ENCODE measurements around the gene PRDM16.

PRDM16 gene

DNA sequence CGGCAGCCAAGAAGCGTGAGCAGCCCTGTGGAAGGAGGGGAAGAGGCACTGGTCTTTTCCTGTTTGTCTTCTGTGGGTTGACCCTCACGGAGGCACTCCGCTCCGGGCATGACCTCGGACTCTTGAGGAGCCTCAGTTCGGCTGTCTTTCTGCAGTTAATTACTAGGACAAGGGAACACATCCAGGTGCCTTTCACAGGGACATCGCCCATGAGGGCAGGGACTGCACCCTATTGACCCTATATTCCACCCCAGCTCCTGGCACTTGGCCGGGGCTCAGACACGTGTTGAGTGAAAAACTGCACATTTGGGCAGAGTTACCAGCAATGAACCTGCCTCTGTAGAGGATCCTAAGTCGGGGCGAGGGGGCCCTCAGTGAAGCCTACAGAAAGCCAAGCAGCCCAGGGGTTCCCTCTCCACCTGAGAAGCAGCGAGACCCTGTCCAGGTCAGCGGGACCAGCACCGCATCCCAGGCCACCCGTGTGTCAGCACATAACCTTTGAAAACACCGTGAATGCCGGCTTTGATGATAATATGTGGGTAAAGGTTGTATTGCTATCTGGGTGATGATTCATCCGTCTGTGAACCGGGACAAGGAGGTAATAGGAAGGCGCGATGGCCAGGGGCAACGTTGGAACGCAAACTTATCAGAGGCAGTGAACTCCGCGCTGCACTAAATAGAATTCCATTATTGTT lies 224.0 kb downstream of the PRDM16 start:
- ATAC-seq: no peak
- TF ChIP-seq ZNF8 (CRISPR knock-in tag; IDR thresholded peaks at IDR 0.05): no peak
- TF ChIP-seq RARB (CRISPR knock-in tag; IDR thresholded peaks at IDR 0.05): no peak
- no peak for TF ChIP-seq CSDC2 (CRISPR knock-in tag; IDR thresholded peaks at IDR 0.05)
- TF ChIP-seq CREB5 (CRISPR knock-in tag; IDR thresholded peaks at IDR 0.05; ENCODE audit: low read depth): no peak
- no peak for TF ChIP-seq ZNF70 (CRISPR knock-in tag; IDR thresholded peaks at IDR 0.05)
- TF ChIP-seq ZNF565 (CRISPR knock-in tag; conservative IDR thresholded peaks at IDR 0.05; ENCODE audit: low read depth): no peak
- no peak for TF ChIP-seq ARNTL (CRISPR knock-in tag; IDR thresholded peaks at IDR 0.05; ENCODE audit: borderline replicate concordance, low read depth)
- TF ChIP-seq OSR1 (CRISPR knock-in tag; IDR thresholded peaks at IDR 0.05): no peak
- no peak for TF ChIP-seq PPARA (CRISPR knock-in tag; IDR thresholded peaks at IDR 0.05; ENCODE audit: borderline replicate concordance)
- no peak for TF ChIP-seq PATZ1 (CRISPR knock-in tag; IDR thresholded peaks at IDR 0.05; ENCODE audit: borderline replicate concordance)
- TF ChIP-seq GLIS3 (CRISPR knock-in tag; IDR thresholded peaks at IDR 0.05): no peak
- no peak for TF ChIP-seq ZC3H10 (CRISPR knock-in tag; IDR thresholded peaks at IDR 0.05)
- TF ChIP-seq TOX (CRISPR knock-in tag; IDR thresholded peaks at IDR 0.05; ENCODE audit: borderline replicate concordance): no peak
- TF ChIP-seq ZFP30 (CRISPR knock-in tag; IDR thresholded peaks at IDR 0.05): no peak
- TF ChIP-seq TSHZ2 (CRISPR knock-in tag; IDR thresholded peaks at IDR 0.05): no peak
- no peak for TF ChIP-seq ZFP3 (CRISPR knock-in tag; IDR thresholded peaks at IDR 0.05)
- no peak for TF ChIP-seq ISL1 (CRISPR knock-in tag; IDR thresholded peaks at IDR 0.05)
- no peak for TF ChIP-seq BACH2 (CRISPR knock-in tag; IDR thresholded peaks at IDR 0.05; ENCODE audit: borderline replicate concordance)

- TF ChIP-seq SNAI2 (CRISPR knock-in tag; IDR thresholded peaks at IDR 0.05): no peak
- no peak for TF ChIP-seq TSHZ2 (CRISPR knock-in tag; IDR thresholded peaks at IDR 0.05)
- TF ChIP-seq TOX (CRISPR knock-in tag; IDR thresholded peaks at IDR 0.05; ENCODE audit: borderline replicate concordance): no peak
- TF ChIP-seq ZC3H10 (CRISPR knock-in tag; IDR thresholded peaks at IDR 0.05): no peak
- no peak for TF ChIP-seq ESRRG (CRISPR knock-in tag; IDR thresholded peaks at IDR 0.05)
- no peak for TF ChIP-seq OSR1 (CRISPR knock-in tag; IDR thresholded peaks at IDR 0.05)
- TF ChIP-seq ZNF565 (CRISPR knock-in tag; conservative IDR thresholded peaks at IDR 0.05; ENCODE audit: low read depth): no peak
- TF ChIP-seq POU6F1 (CRISPR knock-in tag; IDR thresholded peaks at IDR 0.05; ENCODE audit: borderline replicate concordance, low read depth): no peak
- TF ChIP-seq GLIS3 (CRISPR knock-in tag; IDR thresholded peaks at IDR 0.05): no peak
- no peak for TF ChIP-seq RARB (CRISPR knock-in tag; IDR thresholded peaks at IDR 0.05)
- no peak for TF ChIP-seq ZFP3 (CRISPR knock-in tag; IDR thresholded peaks at IDR 0.05)
- TF ChIP-seq ZFP30 (CRISPR knock-in tag; IDR thresholded peaks at IDR 0.05): no peak
- no peak for TF ChIP-seq ISL1 (CRISPR knock-in tag; IDR thresholded peaks at IDR 0.05)
- no peak for TF ChIP-seq ARNTL (CRISPR knock-in tag; IDR thresholded peaks at IDR 0.05; ENCODE audit: borderline replicate concordance, low read depth)
- ATAC-seq: no peak
Measured at GRCh38 chr1:3293563-3294080, 224.6 kb downstream of the PRDM16 start.
